Esophagus muscularis mucosa (tissue), 3 donors: Measurements from ENCODE around the gene FBXO8.

ENCODE experiments used
- POLR2A ChIP-seq: fragments of 450-650 bp; IDR thresholded peaks from one replicate; pipeline ENCODE4 v1.6.1; 2017; ENCODE audit warnings: antibody characterized with exemption, moderate library complexity, mild to moderate bottlenecking, low read depth
- POLR2AphosphoS5 ChIP-seq, 2 donors: sonication (generic); formaldehyde crosslinking; IDR thresholded peaks; one replicate each; pipeline ENCODE4 v1.6.1; 2017; ENCODE audit warnings: antibody characterized with exemption in 2 of 2
- TF ChIP-seq, protein P1 (sequence below), 3 experiments: fragments of 200-600 bp in 2 of 3; fragments of 450-650 bp in 1 of 3; sonication (generic) in 2 of 3; IDR thresholded peaks; one replicate each; pipeline ENCODE4 v1.5.1; 2017 to 2019; ENCODE audit warnings: antibody characterized with exemption in 3 of 3, mild to moderate bottlenecking in 2 of 3, moderate library complexity in 1 of 3

DNA sequence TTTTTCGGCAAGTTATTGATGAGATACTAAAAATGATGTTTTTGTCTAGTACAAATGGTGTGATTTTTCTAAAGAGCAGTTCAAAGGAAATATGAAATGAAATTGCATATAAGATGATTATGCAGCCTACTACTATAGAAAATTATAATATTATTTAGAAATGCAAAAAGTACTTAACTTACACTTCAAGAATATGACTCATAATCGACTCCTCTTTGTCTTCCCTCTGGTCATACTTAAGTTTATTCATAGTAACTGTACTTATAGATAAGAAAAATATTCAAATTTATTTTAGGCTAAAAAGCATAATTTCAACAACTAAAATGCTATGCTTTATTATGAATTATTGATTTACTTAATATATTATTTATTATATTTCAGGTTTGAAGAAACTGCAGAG is 33.5 kb upstream of the FBXO8 start:
- TF ChIP-seq, protein P1, sequence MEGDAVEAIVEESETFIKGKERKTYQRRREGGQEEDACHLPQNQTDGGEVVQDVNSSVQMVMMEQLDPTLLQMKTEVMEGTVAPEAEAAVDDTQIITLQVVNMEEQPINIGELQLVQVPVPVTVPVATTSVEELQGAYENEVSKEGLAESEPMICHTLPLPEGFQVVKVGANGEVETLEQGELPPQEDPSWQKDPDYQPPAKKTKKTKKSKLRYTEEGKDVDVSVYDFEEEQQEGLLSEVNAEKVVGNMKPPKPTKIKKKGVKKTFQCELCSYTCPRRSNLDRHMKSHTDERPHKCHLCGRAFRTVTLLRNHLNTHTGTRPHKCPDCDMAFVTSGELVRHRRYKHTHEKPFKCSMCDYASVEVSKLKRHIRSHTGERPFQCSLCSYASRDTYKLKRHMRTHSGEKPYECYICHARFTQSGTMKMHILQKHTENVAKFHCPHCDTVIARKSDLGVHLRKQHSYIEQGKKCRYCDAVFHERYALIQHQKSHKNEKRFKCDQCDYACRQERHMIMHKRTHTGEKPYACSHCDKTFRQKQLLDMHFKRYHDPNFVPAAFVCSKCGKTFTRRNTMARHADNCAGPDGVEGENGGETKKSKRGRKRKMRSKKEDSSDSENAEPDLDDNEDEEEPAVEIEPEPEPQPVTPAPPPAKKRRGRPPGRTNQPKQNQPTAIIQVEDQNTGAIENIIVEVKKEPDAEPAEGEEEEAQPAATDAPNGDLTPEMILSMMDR (IDR thresholded peaks at IDR 0.05), result no peak
- no peak for TF ChIP-seq POLR2AphosphoS5 (IDR thresholded peaks at IDR 0.05)
- TF ChIP-seq POLR2A, result no peak
